ENCODE results near the gene KCNQ4. TPM values are rescaled to one million over a fixed set of nuclear protein-coding genes. Genes with fewer than 3 reads are reported as not detected.

The KCNQ4 gene
- total RNA-seq, 4 donors from 2014 or later: 1.1 to 3.3 (median 2.4) TPM

- Histone ChIP-seq H3K27ac (no peak overlapping the region), H3K27me3 (peaks cover 0 to 5% of the 10 kb centered on the region in 2 donors)
These were observed 96.0 kb downstream of the KCNQ4 start for GRCh38 chr1:40879482-40880175.

GRCh38 chr1:40880813-40881549, 97.4 kb downstream of the KCNQ4 start:
- peaks cover 0 to 5% of the 10 kb centered on the region in 2 donors for H3K27me3 ChIP-seq
- H3K4me1 ChIP-seq: peaks cover 0 to 12% (median 0%) of the 10 kb centered on the region in 4 donors
- DNase-seq: no peak
- no peak overlapping the region for H3K4me3 ChIP-seq
- TF ChIP-seq CTCF (IDR thresholded peaks at IDR 0.05) (no peak), POLR2A (IDR thresholded peaks at IDR 0.05) (no peak)
- H3K27ac ChIP-seq: no peak overlapping the region
- H3K36me3 ChIP-seq: no peaks in the 10 kb centered on the region
- no peaks in the 10 kb centered on the region for H3K9me3 ChIP-seq

More at GRCh38 chr1:40879482-40880175, 96.0 kb downstream of the KCNQ4 start:
- no peaks in the 10 kb centered on the region for H3K36me3 ChIP-seq
- H3K4me1 ChIP-seq: peaks cover 0 to 12% (median 0%) of the 10 kb centered on the region in 4 donors
- H3K9me3 ChIP-seq: no peaks in the 10 kb centered on the region
- no peak for DNase-seq
- no peak for TF ChIP-seq POLR2A (IDR thresholded peaks at IDR 0.05)
- TF ChIP-seq CTCF (IDR thresholded peaks at IDR 0.05): no peak
- H3K4me3 ChIP-seq: no peak overlapping the region

GRCh38 chr1:40884055-40884795, 100.6 kb downstream of the KCNQ4 start:
- no peak for DNase-seq
- TF ChIP-seq POLR2A (IDR thresholded peaks at IDR 0.05) (no peak), CTCF (IDR thresholded peaks at IDR 0.05) (no peak)
- H3K4me1 ChIP-seq: peaks cover 0 to 6% (median 0%) of the 10 kb centered on the region in 4 donors
- no peak overlapping the region for H3K27ac ChIP-seq
- H3K36me3 ChIP-seq: no peaks in the 10 kb centered on the region
- H3K27me3 ChIP-seq: peaks cover 0 to 5% of the 10 kb centered on the region in 2 donors
- peak overlapping the region in 2 of 4 donors; percentile 26 to 34 for H3K4me3 ChIP-seq
- no peaks in the 10 kb centered on the region for H3K9me3 ChIP-seq

GRCh38 chr1:40886318-40887011, 102.9 kb downstream of the KCNQ4 start:
- Histone ChIP-seq H3K27ac (no peak overlapping the region), H3K9me3 (no peaks in the 10 kb centered on the region), H3K27me3 (peaks cover 0 to 5% of the 10 kb centered on the region in 2 donors), H3K36me3 (no peaks in the 10 kb centered on the region), H3K4me3 (no peak overlapping the region), H3K4me1 (peaks cover 0 to 6% (median 0%) of the 10 kb centered on the region in 4 donors)
- DNase-seq: no peak
- no peak for TF ChIP-seq CTCF (IDR thresholded peaks at IDR 0.05)
- TF ChIP-seq POLR2A (IDR thresholded peaks at IDR 0.05): no peak

- Histone ChIP-seq H3K27me3 (peaks cover 0 to 5% of the 10 kb centered on the region in 2 donors), H3K27ac (no peak overlapping the region), H3K36me3 (no peaks in the 10 kb centered on the region), H3K4me1 (peaks cover 0 to 6% (median 0%) of the 10 kb centered on the region in 4 donors), H3K9me3 (no peaks in the 10 kb centered on the region), H3K4me3 (no peak overlapping the region)
- no peak for TF ChIP-seq CTCF (IDR thresholded peaks at IDR 0.05)
- TF ChIP-seq POLR2A (IDR thresholded peaks at IDR 0.05): no peak
- DNase-seq: no peak
These were observed 103.4 kb downstream of the KCNQ4 start for GRCh38 chr1:40887012-40887378.
